Tibial artery (tissue), 4 donors: ENCODE measurements around the gene HS3ST3A1.
"Not testable (repeated sequence)": the region's sequence is repeated elsewhere in the genome, so short reads cannot be mapped to it uniquely, and the experiment has no call there.

Experiments used
- DNase-seq, 2 donors: peaks; one replicate each; pipeline ENCODE4 v3.0.0-alpha.2; 2019
- H3K27ac ChIP-seq, 2 donors: fragments of 200-600 bp; sonication (generic) in 1 of 2; 1 replicate in 1 of 2; 2 replicates in 1 of 2; pipeline ENCODE4 v1.5.1; 2018 to 2019; ENCODE audit warnings: mild to moderate bottlenecking in 1 of 2
- H3K27me3 ChIP-seq, 2 donors: fragments of 200-600 bp; sonication (generic) in 1 of 2; one replicate each; pipeline versions ENCODE4 v1.5.1 to v1.6.0; 2016 to 2019
- H3K36me3 ChIP-seq, 3 donors: fragments of 200-600 bp; sonication (generic) in 2 of 3; one replicate each; pipeline ENCODE4 v1.5.1; 2016 to 2019; ENCODE audit warnings: mild to moderate bottlenecking in 2 of 3
- H3K4me1 ChIP-seq, 4 donors: fragments of 200-600 bp; sonication (generic) in 2 of 4; 1 replicate in 3 of 4; 2 replicates in 1 of 4; pipeline ENCODE4 v1.5.1; 2016 to 2019
- H3K4me3 ChIP-seq, 2 donors: fragments of 200-600 bp; sonication (generic) in 1 of 2; 1 replicate in 1 of 2; 2 replicates in 1 of 2; pipeline ENCODE4 v1.5.1; 2018 to 2019; ENCODE audit warnings: mild to moderate bottlenecking in 2 of 2
- H3K9me3 ChIP-seq, 3 donors: fragments of 200-600 bp; sonication (generic) in 1 of 3; one replicate each; pipeline ENCODE4 v1.5.1; 2016 to 2019
- CTCF ChIP-seq, 2 experiments: fragments of 200-600 bp in 1 of 2; fragments of 450-650 bp in 1 of 2; IDR thresholded peaks; one replicate each; pipeline ENCODE4 v1.5.1; 2017 to 2019; ENCODE audit warnings: antibody characterized with exemption in 2 of 2, mild to moderate bottlenecking in 1 of 2, moderate library complexity in 1 of 2
- intact Hi-C: fragments of 100-400 bp; cut with DNase I; formaldehyde crosslinking; loops from one replicate; pipeline ENCODE4 v1.15.0; 2023; ENCODE audit warnings: low total_unique reads

Gene HS3ST3A1

GRCh38 chr17:13509527-13509926 is 92.2 kb downstream of the HS3ST3A1 start:
- H3K36me3 ChIP-seq: no peaks in the 10 kb centered on the region
- DNase-seq: no peak
- no peak overlapping the region for H3K27ac ChIP-seq
- H3K9me3 ChIP-seq: no peaks in the 10 kb centered on the region
- no peaks in the 10 kb centered on the region for H3K4me1 ChIP-seq
- no peak overlapping the region for H3K4me3 ChIP-seq
- no peaks in the 10 kb centered on the region for H3K27me3 ChIP-seq
- intact Hi-C loops: no loop called here
- TF ChIP-seq CTCF (IDR thresholded peaks at IDR 0.05): no peak

GRCh38 chr17:13508896-13509295 is 92.8 kb downstream of the HS3ST3A1 start:
- no peaks in the 10 kb centered on the region for H3K36me3 ChIP-seq
- no peaks in the 10 kb centered on the region for H3K4me1 ChIP-seq
- H3K9me3 ChIP-seq: no peaks in the 10 kb centered on the region
- intact Hi-C loops: no loop called here
- H3K4me3 ChIP-seq: no peak overlapping the region
- H3K27ac ChIP-seq: no peak overlapping the region
- no peaks in the 10 kb centered on the region for H3K27me3 ChIP-seq
- DNase-seq: no peak
- no peak for TF ChIP-seq CTCF (IDR thresholded peaks at IDR 0.05)

DNA sequence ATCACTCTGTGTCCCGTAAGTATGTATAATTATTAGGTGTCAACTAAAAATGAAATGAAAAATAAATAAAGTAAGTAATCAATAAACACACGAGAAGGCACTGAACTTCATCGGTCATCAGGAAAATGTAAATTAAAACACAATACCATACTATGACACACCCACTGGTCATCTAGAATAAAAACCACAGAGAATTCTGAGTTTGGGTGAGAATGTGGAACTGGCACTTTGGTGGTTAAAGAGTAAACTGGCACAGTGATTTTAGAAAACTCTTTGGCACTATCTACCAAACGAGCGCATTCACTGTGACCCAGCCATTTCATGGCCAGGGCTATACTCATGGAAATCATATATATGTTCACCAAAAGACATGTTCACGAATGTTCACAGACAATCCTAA is 98.2 kb downstream of the HS3ST3A1 start:
- H3K4me3 ChIP-seq: no peak overlapping the region
- no peak for DNase-seq
- no peaks in the 10 kb centered on the region for H3K9me3 ChIP-seq
- H3K27ac ChIP-seq: no peak overlapping the region
- intact Hi-C loops: no loop called here
- no peaks in the 10 kb centered on the region for H3K27me3 ChIP-seq
- H3K4me1 ChIP-seq: no peaks in the 10 kb centered on the region
- TF ChIP-seq CTCF (IDR thresholded peaks at IDR 0.05): no peak
- H3K36me3 ChIP-seq: no peaks in the 10 kb centered on the region

DNA sequence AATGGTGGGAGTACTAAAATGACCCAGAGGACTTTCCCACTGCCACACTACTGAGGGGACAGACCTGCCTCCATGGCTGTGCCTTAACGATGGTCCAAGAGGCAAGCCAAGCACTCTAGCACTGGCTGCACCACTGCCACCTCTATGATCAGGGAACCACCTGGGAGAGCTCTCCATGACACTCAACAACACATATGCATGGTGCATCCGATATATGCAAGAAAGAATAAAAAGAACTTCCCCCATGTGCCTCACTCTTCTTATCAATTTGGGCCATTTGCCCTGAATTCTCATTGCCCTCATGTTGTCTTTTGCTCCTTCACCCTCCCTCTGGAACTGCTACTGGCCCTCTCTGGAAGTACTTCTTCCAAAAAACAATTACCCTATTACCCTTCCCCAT is 99.5 kb downstream of the HS3ST3A1 start:
- H3K27me3 ChIP-seq: no peaks in the 10 kb centered on the region

DNA sequence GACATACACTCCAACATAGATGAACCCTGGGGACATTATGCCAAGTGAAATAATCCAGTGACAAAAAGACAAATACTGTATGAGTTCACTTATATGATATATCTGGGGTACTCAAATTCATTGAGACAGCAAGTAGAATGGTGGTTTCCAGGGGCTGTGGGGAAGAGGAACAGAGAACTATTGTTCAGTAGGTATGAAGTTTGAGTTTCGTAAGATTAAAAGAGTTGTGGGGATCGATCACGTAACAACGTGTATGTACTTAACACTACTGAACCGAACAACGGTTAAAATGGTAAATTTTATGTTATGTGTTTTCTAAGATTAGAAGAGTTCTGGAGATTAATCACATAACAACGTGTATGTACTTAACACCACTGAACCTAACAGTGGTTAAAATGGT is 100.8 kb downstream of the HS3ST3A1 start:
- no peaks in the 10 kb centered on the region for H3K27me3 ChIP-seq
- TF ChIP-seq CTCF (IDR thresholded peaks at IDR 0.05): no peak
- no peaks in the 10 kb centered on the region for H3K9me3 ChIP-seq
- no peak overlapping the region for H3K4me3 ChIP-seq
- no peak overlapping the region for H3K27ac ChIP-seq
- intact Hi-C loops: no loop called here
- no peaks in the 10 kb centered on the region for H3K36me3 ChIP-seq
- no peaks in the 10 kb centered on the region for H3K4me1 ChIP-seq
- no peak for DNase-seq

More for the DNA sequence above, 99.5 kb downstream of the HS3ST3A1 start:
- DNase-seq: no peak
- H3K4me3 ChIP-seq: no peak overlapping the region
- no peak overlapping the region for H3K27ac ChIP-seq
- no peak for TF ChIP-seq CTCF (IDR thresholded peaks at IDR 0.05)
- intact Hi-C loops: no loop called here
- H3K36me3 ChIP-seq: no peaks in the 10 kb centered on the region
- no peaks in the 10 kb centered on the region for H3K9me3 ChIP-seq
- H3K4me1 ChIP-seq: no peaks in the 10 kb centered on the region

- intact Hi-C loops: no loop called here
- H3K9me3 ChIP-seq: no peaks in the 10 kb centered on the region
- H3K36me3 ChIP-seq: no peaks in the 10 kb centered on the region
- H3K27me3 ChIP-seq: no peaks in the 10 kb centered on the region
- no peak overlapping the region for H3K4me3 ChIP-seq
- H3K4me1 ChIP-seq: no peaks in the 10 kb centered on the region
- H3K27ac ChIP-seq: no peak overlapping the region
- TF ChIP-seq CTCF (IDR thresholded peaks at IDR 0.05): no peak
- DNase-seq: no peak
These were observed 103.5 kb downstream of the HS3ST3A1 start for GRCh38 chr17:13498184-13498583.

DNA sequence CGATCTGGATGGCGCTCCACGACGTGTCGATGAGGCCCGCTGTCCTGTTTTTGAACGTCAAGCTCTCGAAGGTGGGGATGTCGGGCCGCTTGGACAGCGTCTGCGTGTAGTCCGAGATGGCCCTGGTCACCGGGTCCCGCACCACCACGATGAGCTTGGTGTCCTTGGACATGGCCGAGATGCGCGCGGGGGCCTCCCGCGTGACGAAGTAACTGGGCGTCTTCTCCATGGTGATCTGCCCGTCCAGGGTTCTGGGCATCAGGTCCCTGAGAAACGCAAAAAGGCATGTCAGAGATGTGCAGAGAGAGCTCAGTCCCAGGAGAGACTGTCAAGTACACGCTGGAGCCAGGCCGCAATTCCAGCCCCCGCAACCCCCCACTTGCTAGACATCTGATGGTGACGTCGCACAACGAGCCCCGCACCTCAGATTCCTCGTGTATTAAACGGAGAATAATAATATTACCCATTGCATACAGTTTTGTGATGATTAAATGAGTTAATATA is 105.1 kb downstream of the HS3ST3A1 start:
- H3K4me1 ChIP-seq, intact Hi-C loops, H3K4me3 ChIP-seq: not testable (repeated sequence)

More for the DNA sequence above, 105.1 kb downstream of the HS3ST3A1 start:
- not testable (repeated sequence) for H3K9me3 ChIP-seq, H3K27me3 ChIP-seq, H3K27ac ChIP-seq, H3K36me3 ChIP-seq, DNase-seq
